Natural killer cell (primary cell): Measurements from ENCODE around the gene CD63. TPM values are rescaled to one million over a fixed set of nuclear protein-coding genes. Genes with fewer than 3 reads are reported as not detected.

ENCODE experiments used
- ATAC-seq, 3 donors: fragments of 150-1000 bp in 2 of 3; fragments of 200-7000 bp in 1 of 3; cut with Tn5 transposase; 1 replicate in 1 of 3; 2 replicates in 2 of 3; pipeline ENCODE4 v1.10.0; 2021; ENCODE audit warnings: mild to moderate bottlenecking in 2 of 3, moderate library complexity in 2 of 3
- DNase-seq, 2 donors: peaks; one replicate each; pipeline versions ENCODE4 v3.0.0 to v3.0.0-alpha.2; 2013 to 2021; ENCODE audit warnings: mixed read lengths in 1 of 2
- H3K27ac ChIP-seq: one replicate; pipeline ENCODE4 v1.5.1; 2013; ENCODE audit warnings: mild to moderate bottlenecking, low read length
- H3K27me3 ChIP-seq: one replicate; pipeline ENCODE4 v1.6.1; 2013; ENCODE audit warnings: low read length; ENCODE audit not compliant: control insufficient read depth, insufficient read depth
- H3K36me3 ChIP-seq: one replicate; pipeline ENCODE4 v1.6.1; 2013; ENCODE audit warnings: low read length; ENCODE audit not compliant: control insufficient read depth, insufficient read depth
- H3K4me1 ChIP-seq: one replicate; pipeline ENCODE4 v1.6.1; 2013; ENCODE audit warnings: low read length; ENCODE audit not compliant: control insufficient read depth, insufficient read depth
- H3K4me3 ChIP-seq: one replicate; pipeline ENCODE4 v1.5.1; 2013; ENCODE audit warnings: low read length
- H3K9me3 ChIP-seq: one replicate; pipeline ENCODE4 v1.6.1; 2013; ENCODE audit warnings: low read length; ENCODE audit not compliant: control insufficient read depth, insufficient read depth
- H3K27ac Mint-ChIP-seq, 2 donors: one replicate each; pipeline ENCODE4 v1.8.0; 2022; ENCODE audit warnings: mild to moderate bottlenecking in 2 of 2, mixed read lengths in 2 of 2, moderate library complexity in 1 of 2
- H3K27me3 Mint-ChIP-seq, 2 donors: one replicate each; pipeline ENCODE4 v1.8.0; 2022; ENCODE audit warnings: low read depth in 2 of 2, mixed read lengths in 2 of 2
- H3K36me3 Mint-ChIP-seq: one replicate; pipeline ENCODE4 v1.8.0; 2022; ENCODE audit warnings: mixed read lengths
- H3K4me1 Mint-ChIP-seq, 2 donors: one replicate each; pipeline ENCODE4 v1.8.0; 2022; ENCODE audit warnings: mixed read lengths in 2 of 2
- H3K4me3 Mint-ChIP-seq: one replicate; pipeline ENCODE4 v1.8.0; 2022; ENCODE audit warnings: mild to moderate bottlenecking, moderate library complexity, mixed read lengths
- H3K9me3 Mint-ChIP-seq, 2 donors: one replicate each; pipeline ENCODE4 v1.8.0; 2022; ENCODE audit warnings: mixed read lengths in 2 of 2
- WGBS: methylation state at CpG from one replicate; pipeline ENCODE4 v1.1.7; 2013; ENCODE audit warnings: missing lambda C conversion rate; ENCODE audit not compliant: insufficient coverage; 5-methylcytosine and 5-hydroxymethylcytosine counted together
- intact Hi-C: fragments of 100-400 bp; cut with micrococcal nuclease; formaldehyde crosslinking; loops from one replicate; pipeline ENCODE4 v1.14.2; 2022
- total RNA-seq, 4 donors: library from RNA; stranded (reverse); fragments of 120-200 nt in 1 of 4; gene quantifications; one replicate each; pipeline versions ENCODE4 v1.2.3 to v1.2.4, GENCODE V29; 2013 to 2022
- TF ChIP-seq, protein P1 (sequence below): fragments of 200-600 bp; IDR thresholded peaks from one replicate; pipeline ENCODE4 v1.8.0; 2022; ENCODE audit warnings: antibody characterized with exemption

The CD63 gene
- total RNA-seq, 3 donors from 2014 or later (not counting 1 experiment from before 2014, with no cell fraction given): 296 to 441 (median 319) TPM

DNA sequence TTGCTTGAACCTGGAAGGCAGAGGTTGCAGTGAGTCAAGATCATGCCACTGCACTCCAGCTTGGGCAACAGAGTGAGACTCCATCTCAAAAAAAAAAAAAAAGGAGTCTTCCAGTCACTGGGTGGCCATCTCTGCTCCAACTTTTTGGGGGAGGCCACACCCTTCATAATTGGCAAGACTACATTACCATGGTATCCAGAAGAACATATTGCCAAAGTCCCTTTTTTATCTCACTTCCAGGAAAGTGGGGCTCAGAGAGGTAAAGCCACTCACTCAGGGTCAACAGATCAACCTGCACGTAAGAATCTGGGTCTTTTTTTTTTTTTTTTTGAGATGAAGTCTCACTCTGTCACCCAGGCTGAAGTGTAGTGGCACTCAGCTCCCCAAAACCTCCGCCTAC lies 5.0 kb upstream of the CD63 start:
- Histone ChIP-seq H3K27ac (no peak overlapping the region), H3K9me3 (no peaks in the 10 kb centered on the region), H3K4me3 (no peak overlapping the region), H3K27me3 (no peaks in the 10 kb centered on the region), H3K4me1 (peaks cover 59% of the 10 kb centered on the region), H3K36me3 (no peaks in the 10 kb centered on the region)
- Mint-ChIP-seq H3K27ac (no peak overlapping the region), H3K36me3 (no peaks in the 10 kb centered on the region), H3K27me3 (no peaks in the 10 kb centered on the region), H3K9me3 (no peaks in the 10 kb centered on the region), H3K4me1 (peaks cover 44 to 59% of the 10 kb centered on the region in 2 donors), H3K4me3 (no peak overlapping the region)
- intact Hi-C loops: loop anchor here (10.0 kb wide), 1 partner anchor 451 kb away; the partner anchor contains the start of gene SMARCC2
- ATAC-seq: no peak
- no peak for DNase-seq
- WGBS: 91% methylated on average over 2 of the region's 2 CpGs
- TF ChIP-seq, protein P1, sequence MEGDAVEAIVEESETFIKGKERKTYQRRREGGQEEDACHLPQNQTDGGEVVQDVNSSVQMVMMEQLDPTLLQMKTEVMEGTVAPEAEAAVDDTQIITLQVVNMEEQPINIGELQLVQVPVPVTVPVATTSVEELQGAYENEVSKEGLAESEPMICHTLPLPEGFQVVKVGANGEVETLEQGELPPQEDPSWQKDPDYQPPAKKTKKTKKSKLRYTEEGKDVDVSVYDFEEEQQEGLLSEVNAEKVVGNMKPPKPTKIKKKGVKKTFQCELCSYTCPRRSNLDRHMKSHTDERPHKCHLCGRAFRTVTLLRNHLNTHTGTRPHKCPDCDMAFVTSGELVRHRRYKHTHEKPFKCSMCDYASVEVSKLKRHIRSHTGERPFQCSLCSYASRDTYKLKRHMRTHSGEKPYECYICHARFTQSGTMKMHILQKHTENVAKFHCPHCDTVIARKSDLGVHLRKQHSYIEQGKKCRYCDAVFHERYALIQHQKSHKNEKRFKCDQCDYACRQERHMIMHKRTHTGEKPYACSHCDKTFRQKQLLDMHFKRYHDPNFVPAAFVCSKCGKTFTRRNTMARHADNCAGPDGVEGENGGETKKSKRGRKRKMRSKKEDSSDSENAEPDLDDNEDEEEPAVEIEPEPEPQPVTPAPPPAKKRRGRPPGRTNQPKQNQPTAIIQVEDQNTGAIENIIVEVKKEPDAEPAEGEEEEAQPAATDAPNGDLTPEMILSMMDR: no peak

DNA sequence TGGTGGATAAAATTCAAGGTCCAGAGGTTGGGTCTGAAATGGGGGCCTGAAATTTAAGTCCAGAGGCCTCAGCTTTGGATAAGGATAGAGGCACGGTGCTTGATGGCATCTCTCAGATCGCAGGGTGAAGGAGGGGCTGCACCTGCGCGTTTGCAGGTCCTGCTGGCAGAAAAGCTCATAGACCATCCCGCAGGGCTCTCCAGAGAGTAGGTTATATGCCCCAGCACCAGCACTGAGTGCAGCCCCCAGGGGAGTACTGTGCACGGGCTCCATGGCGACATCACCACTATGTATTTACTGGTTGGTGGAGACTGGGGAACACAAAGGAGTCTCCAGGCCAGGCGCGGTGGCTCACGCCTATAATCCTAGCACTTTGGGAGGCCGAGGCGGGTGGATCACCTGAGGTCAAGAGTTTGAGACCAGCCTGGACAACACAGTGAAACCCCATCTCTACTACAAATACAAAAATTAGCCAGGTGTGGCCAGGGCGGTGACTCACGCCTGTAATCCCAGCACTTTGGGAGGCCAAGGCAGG lies 4.3 kb upstream of the CD63 start:
- DNase-seq (no peak), ATAC-seq (no peak)
- WGBS: 95% methylated on average over 14 of the region's 14 CpGs
- H3K4me1 ChIP-seq: peaks cover 54% of the 10 kb centered on the region
- no peaks in the 10 kb centered on the region for H3K36me3 ChIP-seq
- TF ChIP-seq, protein P1: no peak
- H3K27ac ChIP-seq: no peak overlapping the region
- H3K27me3 ChIP-seq: no peaks in the 10 kb centered on the region
- Mint-ChIP-seq H3K27ac (no peak overlapping the region), H3K27me3 (no peaks in the 10 kb centered on the region), H3K9me3 (no peaks in the 10 kb centered on the region), H3K4me3 (no peak overlapping the region), H3K36me3 (no peaks in the 10 kb centered on the region), H3K4me1 (peaks cover 37 to 54% of the 10 kb centered on the region in 2 donors)
- H3K4me3 ChIP-seq: no peak overlapping the region
- H3K9me3 ChIP-seq: no peaks in the 10 kb centered on the region
- intact Hi-C loops: loop anchor here (10.0 kb wide), 1 partner anchor 452 kb away; the partner anchor contains the start of gene SMARCC2

DNA sequence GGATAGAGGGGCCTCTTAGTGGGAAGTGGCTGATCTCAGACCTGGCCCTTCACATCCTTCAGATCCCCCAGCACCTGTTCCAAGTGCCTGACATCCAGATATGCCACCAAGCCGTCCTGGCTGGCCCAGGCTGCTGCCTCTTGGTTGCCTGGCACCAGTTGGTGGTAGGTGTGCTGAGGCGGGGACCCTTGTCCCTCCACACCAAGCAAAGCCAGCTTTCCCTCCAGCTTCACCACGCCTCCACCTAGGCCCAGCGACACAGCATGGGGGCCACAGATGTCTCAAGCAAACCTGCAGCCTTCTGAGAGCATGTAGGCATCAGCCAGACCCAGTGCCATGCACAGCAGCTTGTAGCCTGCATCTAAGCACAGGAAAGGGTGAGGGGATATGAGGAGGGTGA lies 3.5 kb upstream of the CD63 start:
- Histone ChIP-seq H3K27ac (peak overlapping the region; percentile 1), H3K9me3 (no peaks in the 10 kb centered on the region), H3K4me3 (no peak overlapping the region), H3K36me3 (no peaks in the 10 kb centered on the region), H3K27me3 (no peaks in the 10 kb centered on the region), H3K4me1 (peaks cover 54% of the 10 kb centered on the region)
- no peak for ATAC-seq
- Mint-ChIP-seq H3K27ac (peak overlapping the region in 1 of 2 donors; percentile 63), H3K36me3 (no peaks in the 10 kb centered on the region), H3K9me3 (no peaks in the 10 kb centered on the region), H3K4me1 (peaks cover 34 to 53% of the 10 kb centered on the region in 2 donors), H3K4me3 (no peak overlapping the region), H3K27me3 (no peaks in the 10 kb centered on the region)
- DNase-seq: no peak
- WGBS: 93% methylated on average over 4 of the region's 4 CpGs
- TF ChIP-seq, protein P1: no peak
- intact Hi-C loops: loop anchor here (10.0 kb wide), 1 partner anchor 453 kb away; the partner anchor contains the start of gene SMARCC2
